Activated CD8-positive, alpha-beta memory T cell treated with anti-CD3 and anti-CD28 coated beads for 48 hours (primary cell): ENCODE measurements around the gene SDS.

Experiments used
- DNase-seq, 3 experiments: peaks; one replicate each; pipeline ENCODE4 v3.0.0-alpha.2; 2020; ENCODE audit warnings: low read depth in 2 of 3, low spot score in 2 of 3

The SDS gene

GRCh38 chr12:113400362-113400761 lies 3.3 kb downstream of the SDS start:
- no peak for DNase-seq

DNA sequence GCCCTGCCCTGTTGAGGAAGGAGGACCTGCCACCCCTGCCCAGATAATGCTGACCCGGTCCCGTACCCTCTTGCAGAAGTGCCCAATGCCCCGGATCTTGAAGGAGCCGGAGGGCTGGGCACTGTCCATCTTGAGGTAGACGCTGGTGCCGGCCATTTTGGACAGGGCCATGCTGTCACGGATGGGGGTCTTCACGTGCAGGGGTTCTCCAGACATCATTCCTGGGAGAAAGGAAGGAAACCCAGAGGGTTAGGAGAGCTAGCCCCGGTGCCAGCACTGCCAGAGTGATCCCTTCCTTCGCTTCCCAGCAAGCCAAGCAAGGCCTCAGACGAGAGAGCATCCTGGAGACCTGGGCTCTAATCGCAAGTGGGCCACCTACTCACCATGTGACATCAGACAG lies 4.2 kb downstream of the SDS start:
- no peak for DNase-seq

DNA sequence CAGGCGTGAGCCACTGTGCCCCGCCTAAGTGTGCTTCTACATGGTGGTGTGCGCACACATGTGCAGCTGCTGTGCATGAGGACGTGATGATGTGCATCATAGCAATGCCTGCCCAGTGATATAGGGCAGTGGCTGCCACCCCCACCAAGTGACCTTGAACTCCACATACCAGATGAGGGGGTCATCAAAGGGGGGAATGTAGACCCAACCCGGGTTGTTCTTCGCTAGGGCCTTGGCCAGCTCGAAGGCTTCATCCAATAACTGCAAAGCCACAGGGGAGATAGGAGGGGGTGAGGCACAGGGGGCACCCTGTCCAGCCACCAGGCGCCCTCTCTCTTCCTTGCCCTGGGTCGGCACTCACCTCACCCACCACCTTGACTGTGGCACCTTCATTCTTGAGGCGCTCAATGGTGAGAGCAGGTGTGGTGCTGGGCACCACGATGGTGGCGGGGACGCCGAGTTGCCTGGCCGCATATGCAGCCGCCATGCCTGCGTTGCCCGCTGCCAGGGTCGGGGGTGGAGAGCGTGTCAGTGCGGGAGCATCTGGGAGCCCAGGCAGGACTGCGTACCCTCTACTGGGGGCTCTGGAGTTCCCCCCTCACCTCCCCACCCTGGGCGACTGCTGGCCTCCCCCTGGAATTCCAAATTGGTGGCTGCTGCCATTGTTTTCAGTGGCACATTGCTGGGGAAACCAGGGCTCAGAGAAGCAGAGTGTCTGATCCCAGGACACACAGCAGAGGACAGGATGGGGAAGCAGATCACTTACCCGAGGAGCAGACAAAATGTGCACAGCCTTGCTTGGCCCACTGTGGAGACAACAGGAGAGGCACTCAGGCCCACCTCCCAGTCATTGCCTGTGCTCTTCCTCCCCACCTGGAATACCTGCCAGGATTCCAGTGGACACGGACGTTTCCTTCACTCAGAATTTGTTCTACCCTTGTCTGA lies 5.1 kb downstream of the SDS start:
- DNase-seq: no peak

DNA sequence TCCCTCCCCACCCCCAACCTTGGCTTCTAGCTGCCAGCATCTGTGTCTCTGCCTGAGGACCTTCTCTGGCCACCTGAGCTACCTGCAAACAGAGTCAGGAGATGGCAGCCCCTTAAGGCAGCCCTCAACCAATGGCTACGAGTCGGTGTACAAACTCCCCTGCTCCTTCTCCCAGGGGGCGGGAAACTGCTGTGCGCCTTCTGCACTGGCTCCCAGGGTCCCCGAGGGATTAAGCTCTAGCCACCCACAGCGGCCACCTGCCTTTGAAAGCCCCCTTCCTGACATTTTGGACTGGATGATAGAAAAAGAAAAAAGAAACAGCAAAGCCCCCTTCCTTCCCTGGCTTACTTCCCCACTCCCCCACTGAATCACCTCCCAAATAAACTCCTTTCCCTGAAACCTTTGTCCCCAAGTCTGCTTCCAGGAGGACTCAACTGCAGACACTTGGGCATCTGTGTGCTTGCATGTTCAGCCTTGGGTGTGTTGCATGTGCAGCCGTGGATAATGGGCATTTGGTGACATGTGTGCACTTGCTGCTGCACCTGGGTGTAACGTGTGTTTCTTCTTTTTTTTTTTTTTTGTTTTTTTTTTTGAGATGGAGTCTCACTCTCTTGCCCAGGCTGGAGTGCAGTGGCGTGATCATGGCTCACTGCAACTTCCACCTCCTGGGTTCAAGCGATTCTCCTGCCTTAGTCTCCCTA lies 6.0 kb downstream of the SDS start:
- no peak for DNase-seq

- DNase-seq: no peak
Observed at GRCh38 chr12:113396828-113397496, 6.7 kb downstream of the SDS start.

- DNase-seq: no peak
Observed at GRCh38 chr12:113396200-113396599, 7.5 kb downstream of the SDS start.

DNA sequence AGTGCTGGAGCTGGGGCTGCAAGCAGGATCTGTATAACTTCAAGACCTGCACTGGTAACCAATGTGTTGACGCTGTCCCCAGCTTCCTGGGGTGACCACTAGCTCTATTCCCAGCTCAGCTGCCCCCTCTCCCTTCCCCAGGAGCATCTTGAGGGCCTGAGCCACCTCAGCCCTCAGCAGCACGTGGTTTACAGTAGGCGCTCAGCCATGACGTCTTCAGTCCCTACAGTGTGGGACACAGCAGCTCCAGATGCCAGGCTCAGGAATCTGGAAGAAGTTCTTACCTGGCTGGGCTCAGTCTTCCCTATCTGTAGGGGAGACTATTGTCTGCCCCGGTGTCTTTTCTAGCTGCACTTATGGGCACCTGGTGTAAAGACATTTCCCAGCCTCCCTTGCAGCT lies 8.6 kb downstream of the SDS start:
- DNase-seq: no peak

DNA sequence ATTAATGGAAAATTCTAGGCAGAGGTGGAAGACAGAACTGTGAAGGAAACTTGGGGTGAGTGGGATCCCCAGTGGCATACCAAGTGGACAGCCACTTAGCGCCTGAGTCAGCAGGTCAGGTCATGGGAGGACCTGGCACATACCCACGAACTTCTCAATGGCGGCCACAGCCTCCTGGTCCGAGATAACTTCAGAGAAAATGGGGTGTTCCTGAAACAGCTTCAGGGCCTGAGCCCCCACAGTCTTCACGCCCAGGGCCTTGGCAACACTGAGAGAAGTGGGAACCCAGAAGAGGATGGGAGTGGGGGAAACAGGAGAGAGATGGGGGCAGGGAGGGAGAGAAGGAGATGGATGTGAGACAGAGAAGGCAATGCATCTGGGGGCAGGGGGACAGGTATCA lies 9.9 kb downstream of the SDS start:
- no peak for DNase-seq

DNA sequence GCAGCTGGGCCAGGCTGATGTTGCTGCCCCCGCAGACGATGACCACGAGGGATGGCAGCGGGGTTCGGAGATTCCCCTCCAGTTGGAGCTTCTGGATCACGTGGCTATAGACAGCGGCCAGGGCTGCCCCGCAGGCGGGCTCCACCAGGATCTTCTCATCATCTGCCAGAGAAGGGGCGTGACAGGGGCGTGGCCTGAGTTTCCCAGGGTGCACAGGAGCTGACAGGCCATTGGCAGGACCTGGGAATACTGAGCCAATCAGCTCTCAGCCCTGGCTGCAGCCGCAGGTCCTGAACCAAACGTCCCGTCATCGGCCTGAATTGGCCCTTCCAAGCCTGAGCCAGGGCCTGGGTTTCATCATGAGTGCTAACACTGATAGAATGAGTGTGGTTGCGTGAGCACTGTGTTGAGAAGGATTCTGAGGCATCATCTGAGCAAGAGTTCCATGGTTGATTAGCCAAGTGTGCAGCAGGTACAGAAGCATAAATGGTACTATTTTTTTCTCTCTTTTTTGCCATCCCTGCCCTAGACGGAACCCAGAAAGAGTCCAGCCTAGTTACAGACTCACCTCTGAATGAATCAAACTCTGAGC lies 10.6 kb downstream of the SDS start:
- no peak for DNase-seq

- no peak for DNase-seq
Observed at GRCh38 chr12:113392520-113392919, 11.2 kb downstream of the SDS start.

DNA sequence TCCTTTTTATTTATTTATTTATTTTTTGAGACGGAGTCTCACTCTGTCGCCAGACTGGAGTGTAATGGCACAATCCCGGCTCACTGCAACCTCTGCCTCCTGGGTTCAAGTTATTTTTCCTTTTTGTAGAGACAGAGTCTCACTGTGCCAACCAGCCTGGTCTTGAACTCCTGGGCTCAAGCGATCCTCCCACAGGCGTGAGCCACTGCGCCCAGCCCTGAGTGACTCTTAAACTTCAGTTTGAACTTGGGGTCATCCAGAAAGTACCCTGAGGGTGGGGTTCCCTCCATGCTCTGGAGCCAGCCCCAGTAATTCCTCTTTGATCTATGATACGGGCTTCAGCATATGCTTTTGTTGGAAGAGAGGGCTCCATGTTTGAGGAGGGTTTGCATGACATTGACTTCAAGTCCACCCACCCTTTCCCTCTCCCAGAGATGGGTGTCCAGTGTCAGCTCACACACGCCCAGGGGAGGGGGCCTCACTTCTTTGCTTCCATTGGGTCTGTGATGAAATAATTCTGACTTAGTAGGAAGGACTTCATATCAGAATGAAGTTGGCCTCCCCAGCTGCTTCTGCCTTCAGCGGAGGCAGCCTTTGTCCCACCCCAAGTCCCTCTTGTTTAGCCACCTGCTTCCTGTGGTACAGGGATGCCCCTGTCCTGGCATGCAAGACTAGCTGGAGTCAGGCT lies 11.9 kb downstream of the SDS start:
- DNase-seq: no peak

DNA sequence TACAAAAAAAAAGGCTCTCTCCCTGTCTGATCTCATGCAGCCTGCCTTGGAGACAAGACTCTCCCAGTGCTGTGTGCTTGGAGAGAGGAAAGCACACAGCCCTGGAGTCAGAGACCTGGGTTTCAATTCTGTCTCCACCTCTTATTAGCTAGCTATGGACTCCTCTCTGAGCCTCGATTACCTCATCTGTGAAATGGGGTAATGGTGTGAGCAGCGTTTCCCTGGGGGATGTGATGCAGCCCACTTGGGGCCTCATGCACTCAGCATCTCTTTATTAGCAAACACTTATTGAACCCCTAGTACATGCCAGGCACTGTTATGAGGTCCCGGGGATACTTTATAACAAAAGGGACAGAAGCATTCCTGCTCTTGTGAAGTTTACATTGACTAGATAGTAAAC lies 12.5 kb downstream of the SDS start:
- no peak for DNase-seq

DNA sequence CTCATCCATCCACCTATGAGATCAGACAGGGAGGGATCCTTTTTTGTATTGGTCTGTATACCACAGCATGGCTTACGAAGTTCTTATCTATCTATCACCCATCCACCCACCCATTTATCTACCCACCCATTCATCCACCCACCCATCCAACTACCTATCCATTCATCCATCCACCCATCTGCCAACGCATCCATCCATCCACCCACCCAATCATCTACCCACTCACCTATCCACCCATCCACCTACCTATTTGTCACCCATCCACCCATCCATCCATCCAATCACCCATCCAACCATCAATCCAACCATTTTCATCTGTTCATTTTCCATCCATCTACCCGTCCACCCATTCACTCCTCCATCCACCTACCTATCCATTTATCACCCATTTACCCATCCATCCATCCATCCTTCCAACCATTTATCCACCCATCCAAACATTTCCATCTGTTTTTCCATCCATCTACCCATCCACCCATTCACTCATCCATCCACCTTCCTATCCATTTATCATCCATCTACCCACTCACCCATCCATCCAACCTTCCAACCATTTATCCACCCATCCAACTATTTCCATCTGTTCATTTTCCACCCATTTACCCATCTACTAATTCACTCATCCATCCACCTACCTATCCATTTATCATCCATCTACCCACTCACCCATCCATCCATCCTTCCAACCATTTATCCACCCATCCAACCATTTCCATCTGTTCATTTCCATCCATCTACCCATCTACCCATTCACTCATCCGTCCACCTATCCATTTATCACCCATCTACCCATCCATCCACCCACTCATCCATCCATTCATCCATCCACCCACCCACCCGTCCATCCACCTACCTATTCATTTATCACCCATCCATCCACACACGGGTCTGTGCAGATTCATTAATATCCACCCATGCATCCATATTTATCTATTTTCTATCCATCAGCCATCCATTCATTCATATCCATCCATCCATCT lies 13.3 kb downstream of the SDS start:
- DNase-seq: no peak

DNA sequence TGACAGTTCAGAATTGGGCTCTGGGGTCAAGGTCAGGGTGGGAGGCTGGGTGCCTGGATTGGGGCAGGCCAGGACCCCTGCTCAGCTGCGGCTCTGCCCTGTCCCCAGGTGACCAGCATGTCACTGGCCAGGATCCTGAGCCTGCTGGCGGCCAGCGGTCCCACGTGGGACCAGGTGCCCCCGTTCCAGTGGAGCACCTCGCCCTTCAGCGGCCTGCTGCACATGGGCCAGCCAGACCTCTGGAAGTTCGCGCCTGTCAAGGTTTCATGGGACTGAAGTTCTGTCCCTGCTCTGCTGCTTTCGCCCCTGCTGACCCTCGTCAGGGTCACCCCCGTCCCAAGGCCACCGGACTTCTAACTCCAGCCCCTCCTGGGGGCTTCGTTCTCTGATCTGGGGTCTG lies 15.3 kb downstream of the SDS start:
- no peak for DNase-seq

- DNase-seq: no peak
Observed at GRCh38 chr12:113387631-113388030, 16.1 kb downstream of the SDS start.

- DNase-seq: no peak
Observed at GRCh38 chr12:113386866-113387566, 16.7 kb downstream of the SDS start.

GRCh38 chr12:113385282-113385882 lies 18.3 kb downstream of the SDS start:
- DNase-seq: no peak

DNA sequence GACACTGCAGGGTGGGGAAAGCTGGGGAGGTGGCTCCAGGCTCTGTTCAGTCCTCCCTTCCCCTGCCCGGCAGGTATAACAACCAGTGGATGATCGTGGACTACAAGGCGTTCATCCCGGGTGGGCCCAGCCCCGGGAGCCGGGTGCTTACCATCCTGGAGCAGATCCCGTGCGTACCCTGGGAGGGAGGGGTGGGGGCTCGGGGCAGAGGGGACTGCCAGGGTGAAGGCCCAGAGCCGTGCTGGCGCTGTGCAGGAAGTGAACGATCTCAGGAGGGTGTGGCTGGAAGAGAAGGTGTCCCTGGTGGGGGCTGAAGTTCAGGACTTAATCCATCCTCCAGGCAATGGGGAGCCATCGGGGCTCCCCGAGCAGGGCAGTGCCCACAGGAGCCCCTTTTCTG lies 18.9 kb downstream of the SDS start:
- DNase-seq: no peak

- DNase-seq: no peak
Observed at GRCh38 chr12:113382206-113382605, 21.5 kb downstream of the SDS start.
